ENCODE results near the gene MARS2. TPM values are rescaled to one million over a fixed set of nuclear protein-coding genes. Genes with fewer than 3 reads are reported as not detected.

MARS2 gene
- 1 to 10 TPM; 3.4 to 8.9 (median 7.7) TPM for total RNA-seq

GRCh38 chr2:197705121-197705911 lies at the start of gene MARS2:
TSS of gene MARS2 (plus strand) at chr2:197705369. CDS start at chr2:197705406, 37 bp downstream.
- peak; percentile 85 to 92 for DNase-seq
- intact Hi-C loops (cut with DNase I; ENCODE audit: low total_unique reads) = loop anchor here (1.0 to 10.0 kb wide), 6 partner anchors 189 to 1759 kb away; partner anchors contain the start of genes COQ10B, HSPE1, MOB4 and PGAP1
- Histone ChIP-seq H3K4me3 (peak within 1 kb of the TSS; percentile 78 to 97 (median 85)), H3K9me3 (no peaks in the 10 kb centered on the region), H3K27ac (peak within 1 kb of the TSS; percentile 80 to 84 (median 82)), H3K4me1 (peaks cover 34 to 43% of the 10 kb centered on the region in 2 donors), H3K27me3 (no peaks in the 10 kb centered on the region), H3K36me3 (no peaks in the 10 kb centered on the region)
- in situ Hi-C loops (cut with MboI; ENCODE audit: low sequenced_read_pairs in 4 of 4) = loop anchor here (5.0 to 10.0 kb wide), 4 partner anchors 69 to 191 kb away; partner anchors contain the start of genes BOLL (in 2 of the 4) and MOB4 (in 1 of the 4)
- peak; percentile 95 to 96 for ATAC-seq
- peak; percentile 56 to 74 for TF ChIP-seq POLR2A (IDR thresholded peaks at IDR 0.05)
- peak in 1 of 5 experiments; percentile 3 for TF ChIP-seq CTCF (IDR thresholded peaks at IDR 0.05 in 4 of 5, conservative IDR thresholded peaks at IDR 0.05 in 1 of 5)

DNA sequence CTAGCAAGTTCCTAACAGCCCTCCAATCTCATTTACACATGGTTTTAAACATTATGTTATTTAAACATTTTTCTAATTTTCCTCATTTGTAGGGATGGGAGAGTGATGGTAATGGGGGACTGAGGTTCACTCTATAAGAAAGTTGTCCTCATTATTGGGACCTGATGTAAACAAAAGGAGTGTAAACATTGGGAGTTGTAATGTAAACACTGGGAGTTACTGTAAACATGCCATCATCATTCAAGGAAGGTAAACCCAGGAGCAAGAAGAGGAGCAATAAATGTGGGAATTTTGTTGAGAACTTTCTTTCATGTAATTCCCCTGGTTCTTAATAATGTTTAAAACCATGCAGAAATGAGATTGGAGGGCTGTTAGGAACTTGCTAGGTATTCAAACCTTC lies 47.6 kb upstream of the MARS2 start:
- no peak overlapping the region for H3K4me3 ChIP-seq
- H3K9me3 ChIP-seq = no peaks in the 10 kb centered on the region
- no peak for ATAC-seq
- no peak for DNase-seq
- no peaks in the 10 kb centered on the region for H3K4me1 ChIP-seq
- H3K27me3 ChIP-seq = no peaks in the 10 kb centered on the region
- intact Hi-C loops (cut with DNase I; ENCODE audit: low total_unique reads) (no loop called here), in situ Hi-C loops (cut with MboI; ENCODE audit: low sequenced_read_pairs in 4 of 4) (no loop called here)
- no peak overlapping the region for H3K27ac ChIP-seq
- TF ChIP-seq CTCF (IDR thresholded peaks at IDR 0.05 in 4 of 5, conservative IDR thresholded peaks at IDR 0.05 in 1 of 5) (no peak), POLR2A (IDR thresholded peaks at IDR 0.05) (no peak)
- no peaks in the 10 kb centered on the region for H3K36me3 ChIP-seq

- no peak for DNase-seq
- Histone ChIP-seq H3K27ac (no peak overlapping the region), H3K4me1 (no peaks in the 10 kb centered on the region), H3K4me3 (no peak overlapping the region), H3K36me3 (no peaks in the 10 kb centered on the region), H3K27me3 (no peaks in the 10 kb centered on the region), H3K9me3 (peaks cover 0 to under 1% (median 0%) of the 10 kb centered on the region in 3 donors)
- intact Hi-C loops (cut with DNase I; ENCODE audit: low total_unique reads) (no loop called here), in situ Hi-C loops (cut with MboI; ENCODE audit: low sequenced_read_pairs in 4 of 4) (no loop called here)
- ATAC-seq = no peak
- TF ChIP-seq POLR2A (IDR thresholded peaks at IDR 0.05) (no peak), CTCF (IDR thresholded peaks at IDR 0.05 in 4 of 5, conservative IDR thresholded peaks at IDR 0.05 in 1 of 5) (no peak)
Observed at GRCh38 chr2:197661626-197662025, 43.5 kb upstream of the MARS2 start.

DNA sequence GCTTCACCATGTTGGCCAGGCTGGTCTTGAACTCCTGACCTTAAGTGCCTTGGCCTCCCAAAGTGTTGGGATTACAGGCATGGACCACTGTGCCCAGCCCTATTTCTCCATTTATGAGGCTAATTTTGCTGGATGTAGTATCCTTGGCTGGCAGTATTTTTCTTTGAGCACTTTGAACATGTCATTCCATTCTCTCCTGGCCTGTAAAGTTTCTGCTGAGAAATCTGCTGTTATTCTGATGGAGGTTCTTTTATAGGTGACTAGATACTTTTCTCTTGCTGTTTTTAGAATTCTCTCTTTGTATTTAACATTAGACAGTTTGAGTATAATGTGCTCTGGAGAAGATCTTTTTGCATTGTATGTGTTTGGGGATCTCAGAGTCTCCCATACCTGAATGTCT lies 38.9 kb upstream of the MARS2 start:
- H3K9me3 ChIP-seq = peaks cover 0 to 7% (median 0%) of the 10 kb centered on the region in 3 donors
- DNase-seq (no peak), ATAC-seq (no peak)
- in situ Hi-C loops (cut with MboI; ENCODE audit: low sequenced_read_pairs in 4 of 4) = no loop called here
- TF ChIP-seq CTCF (IDR thresholded peaks at IDR 0.05 in 4 of 5, conservative IDR thresholded peaks at IDR 0.05 in 1 of 5) = no peak
- no peak for TF ChIP-seq POLR2A (IDR thresholded peaks at IDR 0.05)
- H3K4me3 ChIP-seq = no peak overlapping the region
- no peaks in the 10 kb centered on the region for H3K4me1 ChIP-seq
- intact Hi-C loops (cut with DNase I; ENCODE audit: low total_unique reads) = no loop called here
- H3K27ac ChIP-seq = no peak overlapping the region
- H3K27me3 ChIP-seq = no peaks in the 10 kb centered on the region
- H3K36me3 ChIP-seq = no peaks in the 10 kb centered on the region
